ENCODE measurements around the gene KLK6.

DNA sequence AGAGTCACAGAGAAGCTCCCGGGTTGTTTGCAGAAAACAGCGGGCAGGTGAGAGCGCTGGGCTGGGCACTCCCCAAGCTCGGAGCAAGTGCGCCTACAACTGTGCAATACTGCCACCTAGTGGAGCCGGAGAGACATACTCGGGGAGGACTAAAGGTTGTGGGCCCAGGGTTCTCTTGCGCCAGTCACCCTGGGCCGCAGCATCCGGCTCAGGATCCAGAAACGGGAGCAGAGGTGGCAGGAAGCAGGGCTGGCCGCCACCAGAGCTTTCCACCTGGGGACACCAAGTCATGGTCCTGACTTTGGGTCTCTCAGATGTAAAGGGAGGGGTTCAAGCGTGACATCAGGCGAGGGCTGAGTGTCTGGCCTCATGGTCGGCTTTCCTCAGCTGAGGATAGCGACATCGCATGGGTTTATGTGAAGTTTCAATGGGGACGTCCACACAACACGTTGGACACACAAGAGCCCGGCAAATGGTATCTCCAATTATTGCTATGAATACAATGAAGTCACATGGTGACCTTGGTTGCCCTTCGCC lies 47.0 kb downstream of the KLK6 start:
- TF ChIP-seq NFE2 (CRISPR knock-in tag; IDR thresholded peaks at IDR 0.05) (no peak), FOSL2 (CRISPR knock-in tag; IDR thresholded peaks at IDR 0.05) (no peak), ZNF232 (CRISPR knock-in tag; IDR thresholded peaks at IDR 0.05; ENCODE audit: borderline replicate concordance) (no peak), POLR2G (IDR thresholded peaks at IDR 0.05; ENCODE audit: low read depth, low read length) (no peak), EP300 (IDR thresholded peaks at IDR 0.05; ENCODE audit: low read depth in 2 of 2, low read length in 2 of 2) (no peak), EP300 (CRISPR knock-in tag; IDR thresholded peaks at IDR 0.05; ENCODE audit: borderline replicate concordance) (no peak), ZNF720 (CRISPR knock-in tag; IDR thresholded peaks at IDR 0.05) (no peak)
- TF ChIP-seq, protein P1, sequence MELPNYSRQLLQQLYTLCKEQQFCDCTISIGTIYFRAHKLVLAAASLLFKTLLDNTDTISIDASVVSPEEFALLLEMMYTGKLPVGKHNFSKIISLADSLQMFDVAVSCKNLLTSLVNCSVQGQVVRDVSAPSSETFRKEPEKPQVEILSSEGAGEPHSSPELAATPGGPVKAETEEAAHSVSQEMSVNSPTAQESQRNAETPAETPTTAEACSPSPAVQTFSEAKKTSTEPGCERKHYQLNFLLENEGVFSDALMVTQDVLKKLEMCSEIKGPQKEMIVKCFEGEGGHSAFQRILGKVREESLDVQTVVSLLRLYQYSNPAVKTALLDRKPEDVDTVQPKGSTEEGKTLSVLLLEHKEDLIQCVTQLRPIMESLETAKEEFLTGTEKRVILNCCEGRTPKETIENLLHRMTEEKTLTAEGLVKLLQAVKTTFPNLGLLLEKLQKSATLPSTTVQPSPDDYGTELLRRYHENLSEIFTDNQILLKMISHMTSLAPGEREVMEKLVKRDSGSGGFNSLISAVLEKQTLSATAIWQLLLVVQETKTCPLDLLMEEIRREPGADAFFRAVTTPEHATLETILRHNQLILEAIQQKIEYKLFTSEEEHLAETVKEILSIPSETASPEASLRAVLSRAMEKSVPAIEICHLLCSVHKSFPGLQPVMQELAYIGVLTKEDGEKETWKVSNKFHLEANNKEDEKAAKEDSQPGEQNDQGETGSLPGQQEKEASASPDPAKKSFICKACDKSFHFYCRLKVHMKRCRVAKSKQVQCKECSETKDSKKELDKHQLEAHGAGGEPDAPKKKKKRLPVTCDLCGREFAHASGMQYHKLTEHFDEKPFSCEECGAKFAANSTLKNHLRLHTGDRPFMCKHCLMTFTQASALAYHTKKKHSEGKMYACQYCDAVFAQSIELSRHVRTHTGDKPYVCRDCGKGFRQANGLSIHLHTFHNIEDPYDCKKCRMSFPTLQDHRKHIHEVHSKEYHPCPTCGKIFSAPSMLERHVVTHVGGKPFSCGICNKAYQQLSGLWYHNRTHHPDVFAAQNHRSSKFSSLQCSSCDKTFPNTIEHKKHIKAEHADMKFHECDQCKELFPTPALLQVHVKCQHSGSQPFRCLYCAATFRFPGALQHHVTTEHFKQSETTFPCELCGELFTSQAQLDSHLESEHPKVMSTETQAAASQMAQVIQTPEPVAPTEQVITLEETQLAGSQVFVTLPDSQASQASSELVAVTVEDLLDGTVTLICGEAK (IDR thresholded peaks at IDR 0.05): no peak
- TF ChIP-seq, protein P1 (CRISPR knock-in tag; IDR thresholded peaks at IDR 0.05): no peak

Measured in HepG2 (cell line).